DLD1 (cell line): ENCODE measurements around the gene CTDSPL.
"Not testable (repeated sequence)": the region's sequence is repeated elsewhere in the genome, so short reads cannot be mapped to it uniquely, and the experiment has no call there.

ENCODE experiments used
- in situ Hi-C: cut with HindIII; loops from 2 replicates; pipeline ENCODE4 v1.10.0; 2017; ENCODE audit warnings: low sequenced_read_pairs

The CTDSPL gene

GRCh38 chr3:38030126-38031021, 168.7 kb downstream of the CTDSPL start:
- in situ Hi-C loops = no loop called here

- in situ Hi-C loops = no loop called here
Measured at GRCh38 chr3:38031022-38031994, 169.6 kb downstream of the CTDSPL start.

GRCh38 chr3:38032328-38032865, 170.7 kb downstream of the CTDSPL start:
- in situ Hi-C loops = no loop called here

- in situ Hi-C loops = not testable (repeated sequence)
Measured at GRCh38 chr3:38033586-38033985, 171.9 kb downstream of the CTDSPL start.
